ENCODE data around the gene EXOC2.

EXOC2 gene

GRCh38 chr6:492816-493414 lies 200.0 kb downstream of the EXOC2 start:
- no peak for DNase-seq

- DNase-seq: no peak
Measured at GRCh38 chr6:492178-492577, 200.8 kb downstream of the EXOC2 start.

- no peak for DNase-seq
Measured at GRCh38 chr6:491233-491632, 201.7 kb downstream of the EXOC2 start.

- DNase-seq: no peak
Measured at GRCh38 chr6:490251-491037, 202.5 kb downstream of the EXOC2 start.

- no peak for DNase-seq
Measured at GRCh38 chr6:489762-490161, 203.2 kb downstream of the EXOC2 start.

GRCh38 chr6:489001-489400 lies 203.9 kb downstream of the EXOC2 start:
- no peak for DNase-seq

- DNase-seq: no peak
Measured at GRCh38 chr6:487956-488355, 205.0 kb downstream of the EXOC2 start.

- no peak for DNase-seq
Measured at GRCh38 chr6:485655-486170, 207.2 kb downstream of the EXOC2 start.

- DNase-seq: no peak
Measured at GRCh38 chr6:484746-485145, 208.2 kb downstream of the EXOC2 start.

GRCh38 chr6:484086-484745 lies 208.7 kb downstream of the EXOC2 start:
- DNase-seq: no peak

- no peak for DNase-seq
Measured at GRCh38 chr6:475314-475713, 217.6 kb downstream of the EXOC2 start.

- DNase-seq: peak; percentile 20
Measured at GRCh38 chr6:474453-475185, 218.3 kb downstream of the EXOC2 start.

GRCh38 chr6:473768-474452 lies 219.0 kb downstream of the EXOC2 start:
- no peak for DNase-seq

- DNase-seq: no peak
Measured at GRCh38 chr6:473356-473755, 219.6 kb downstream of the EXOC2 start.

GRCh38 chr6:470901-471448 lies 222.0 kb downstream of the EXOC2 start:
- no peak for DNase-seq

- no peak for DNase-seq
Measured at GRCh38 chr6:470051-470900, 222.7 kb downstream of the EXOC2 start.

GRCh38 chr6:467671-468082 lies 225.3 kb downstream of the EXOC2 start:
- DNase-seq: no peak

- DNase-seq: no peak
Measured at GRCh38 chr6:467111-467510, 225.8 kb downstream of the EXOC2 start.

GRCh38 chr6:466564-466963 lies 226.4 kb downstream of the EXOC2 start:
- DNase-seq: no peak

GRCh38 chr6:465531-466348 lies 227.2 kb downstream of the EXOC2 start:
- DNase-seq: no peak

All from effector CD8-positive, alpha-beta T cell (primary cell).